Islet of Langerhans (tissue), 1 donor: ENCODE results near the gene ATG16L2.
"Not testable (repeated sequence)": the region's sequence is repeated elsewhere in the genome, so short reads cannot be mapped to it uniquely, and the experiment has no call there.

Experiments
- FAIRE-seq: peaks from one replicate; lab custom pipeline; 2011; peaks lifted over from hg19 to GRCh38; lab: Jason Lieb, UNC

The ATG16L2 gene

DNA sequence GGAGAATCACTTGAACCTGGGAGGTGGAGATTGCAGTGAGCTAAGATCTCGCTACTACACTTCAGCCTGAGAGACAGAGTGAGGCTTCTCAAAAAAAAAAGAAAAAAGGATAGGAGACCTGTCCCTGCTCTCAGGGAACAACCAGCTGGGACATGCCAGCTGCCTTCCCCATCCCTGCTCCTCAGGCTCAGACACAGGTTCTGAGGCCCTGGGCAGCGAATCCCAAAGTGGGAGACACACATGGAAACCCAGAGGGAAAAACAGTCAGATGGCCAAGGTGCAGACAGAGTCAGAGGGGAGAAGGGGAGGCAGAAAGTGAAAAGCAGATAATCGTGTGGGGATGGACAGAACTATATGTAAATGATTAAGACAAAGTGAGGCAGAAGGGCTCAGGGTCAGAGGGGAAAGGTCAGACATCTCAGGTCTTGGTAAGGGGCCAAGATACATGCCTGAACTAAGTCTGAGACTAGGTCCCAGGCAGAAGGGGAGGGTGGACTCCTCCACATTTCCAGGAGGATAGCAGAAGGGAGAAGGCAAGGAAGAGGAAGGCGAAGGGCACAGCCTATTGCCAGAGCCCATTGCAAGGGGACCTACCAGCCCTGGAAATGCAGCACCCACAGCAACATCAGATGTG is 34.6 kb upstream of the ATG16L2 start:
- no peak for FAIRE-seq

DNA sequence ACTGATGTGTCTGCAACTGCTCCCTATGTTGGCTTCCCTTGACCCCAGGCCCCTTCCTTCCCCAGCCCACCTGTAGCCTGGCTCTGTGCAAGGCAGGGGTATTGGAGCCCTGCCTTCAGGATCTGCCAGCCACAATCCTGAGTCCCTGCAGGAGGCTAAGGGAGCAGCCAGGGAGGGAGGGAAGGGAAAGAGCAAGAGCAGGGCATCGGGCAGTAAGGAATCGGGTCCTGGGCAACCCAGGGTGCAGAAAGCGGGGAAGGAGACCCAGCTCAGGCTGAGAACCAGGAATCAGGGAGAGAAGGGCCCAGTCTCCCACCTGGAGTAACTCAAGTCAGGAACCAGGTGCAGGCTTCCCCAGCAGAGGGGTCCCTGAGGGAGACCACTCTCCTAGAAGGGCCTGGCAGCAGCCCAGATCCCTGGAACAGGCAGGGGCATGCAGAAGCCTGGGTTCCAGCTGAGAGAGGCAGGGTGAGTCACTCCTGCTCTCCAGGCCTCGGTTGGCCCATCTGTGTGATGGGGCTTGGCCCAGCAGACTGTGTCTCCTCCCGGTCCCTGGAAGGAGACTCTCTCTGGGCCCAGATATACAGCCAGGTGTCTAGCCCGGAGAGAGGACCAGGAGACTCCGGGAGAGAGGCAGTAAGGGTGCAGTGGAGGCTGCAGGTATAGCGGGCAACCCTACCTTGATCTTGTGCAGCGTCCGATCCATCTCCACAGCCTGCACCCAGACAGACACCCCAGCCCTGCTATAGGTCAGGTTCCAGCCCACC is 33.7 kb upstream of the ATG16L2 start:
- FAIRE-seq, result no peak

- FAIRE-seq, result no peak
These were observed 33.2 kb upstream of the ATG16L2 start for GRCh38 chr11:72781063-72781312.

- FAIRE-seq, result no peak
These were observed 32.7 kb upstream of the ATG16L2 start for GRCh38 chr11:72781313-72782080.

GRCh38 chr11:72782081-72782920 is 31.9 kb upstream of the ATG16L2 start:
- no peak for FAIRE-seq

DNA sequence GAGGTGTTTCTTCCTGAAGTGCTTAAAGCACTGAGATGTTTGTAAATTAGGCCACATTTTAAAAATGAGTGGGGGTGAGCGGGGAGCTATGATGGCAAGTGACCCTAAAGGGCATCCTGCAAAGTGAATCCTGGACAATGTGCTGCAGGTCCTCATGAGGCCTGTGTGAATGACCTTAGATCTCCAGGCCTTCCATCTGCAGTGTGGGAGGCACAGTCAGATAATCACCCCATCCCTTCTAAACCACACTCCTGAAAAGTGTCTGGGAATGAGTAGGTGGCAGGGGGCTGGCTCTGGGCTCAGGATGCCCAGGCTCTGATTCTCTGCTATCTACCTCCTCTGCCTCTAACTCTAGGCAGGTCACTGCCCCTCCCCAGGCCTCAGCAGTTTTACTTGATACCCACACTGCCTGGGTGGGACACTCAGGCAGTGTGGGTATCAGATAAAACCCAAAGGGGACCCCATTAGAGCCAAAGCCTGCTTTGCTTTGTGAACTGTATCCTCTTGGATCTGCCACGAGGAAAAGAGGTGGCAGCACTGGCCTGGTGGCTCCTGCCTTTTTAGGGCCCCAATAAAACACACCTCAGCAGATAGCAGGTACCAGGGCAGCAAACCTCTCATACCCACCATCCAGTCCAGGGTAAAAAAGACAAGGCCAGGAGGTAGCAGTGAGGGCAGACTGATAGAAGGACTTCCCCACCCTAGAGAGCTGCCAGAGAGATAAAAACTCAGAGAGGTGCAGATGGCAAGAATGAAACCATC is 30.9 kb upstream of the ATG16L2 start:
- FAIRE-seq, result no peak

- FAIRE-seq, result no peak
These were observed 29.5 kb upstream of the ATG16L2 start for GRCh38 chr11:72784662-72785061.

GRCh38 chr11:72786305-72787215 is 27.7 kb upstream of the ATG16L2 start:
- no peak for FAIRE-seq

- no peak for FAIRE-seq
These were observed 26.8 kb upstream of the ATG16L2 start for GRCh38 chr11:72787216-72788104.

- FAIRE-seq, result no peak
These were observed 26.0 kb upstream of the ATG16L2 start for GRCh38 chr11:72788241-72788640.

DNA sequence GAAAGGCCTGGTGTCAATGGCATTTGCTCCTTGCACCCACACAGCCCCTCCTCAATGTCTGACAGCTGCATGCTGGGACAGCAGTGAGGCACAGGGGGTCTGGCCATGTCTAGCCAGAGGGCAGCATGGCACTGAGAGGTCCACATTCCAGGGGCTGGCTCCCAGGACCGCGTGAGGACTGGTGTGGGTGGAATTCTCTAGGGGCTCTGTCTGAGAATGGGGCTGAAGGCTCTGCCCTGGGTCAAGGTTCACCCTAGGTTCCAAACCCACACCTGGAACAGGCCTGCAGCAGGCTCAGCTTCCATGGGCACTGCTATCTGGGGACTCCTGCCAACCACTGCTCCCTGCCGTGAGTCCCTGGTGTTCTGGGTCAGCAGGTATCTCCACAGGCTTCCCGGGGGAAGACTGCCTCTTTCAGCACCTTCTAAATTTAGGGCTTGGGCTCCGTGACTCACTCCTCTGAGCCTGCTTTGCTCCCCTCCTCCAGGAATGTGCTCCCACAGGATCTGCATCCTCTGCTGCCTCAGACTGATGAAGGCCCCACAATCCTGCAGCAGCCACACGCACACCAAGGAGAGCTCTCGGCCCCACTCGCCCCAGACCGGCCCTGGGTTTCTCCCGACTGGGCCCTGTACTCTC is 24.6 kb upstream of the ATG16L2 start:
- FAIRE-seq, result no peak

DNA sequence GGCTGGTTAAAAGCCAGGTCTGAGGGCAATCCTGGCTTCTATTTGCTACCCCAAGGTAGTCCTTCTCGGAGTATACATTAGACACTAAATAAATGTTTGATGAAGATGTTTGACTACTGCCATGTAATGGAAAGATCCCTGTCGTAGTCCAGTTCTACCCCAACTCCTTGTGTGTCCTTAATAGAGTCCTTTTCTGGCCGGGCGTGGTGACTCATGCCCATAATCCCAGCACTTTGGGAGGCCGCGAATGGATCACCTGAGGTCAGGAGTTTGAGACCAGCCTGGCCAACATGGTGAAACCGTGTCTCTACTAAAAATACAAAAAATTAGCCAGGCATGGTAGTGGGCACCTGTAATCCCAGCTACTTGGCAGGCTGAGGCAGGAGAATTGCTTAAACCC is 23.0 kb upstream of the ATG16L2 start:
- not testable (repeated sequence) for FAIRE-seq

DNA sequence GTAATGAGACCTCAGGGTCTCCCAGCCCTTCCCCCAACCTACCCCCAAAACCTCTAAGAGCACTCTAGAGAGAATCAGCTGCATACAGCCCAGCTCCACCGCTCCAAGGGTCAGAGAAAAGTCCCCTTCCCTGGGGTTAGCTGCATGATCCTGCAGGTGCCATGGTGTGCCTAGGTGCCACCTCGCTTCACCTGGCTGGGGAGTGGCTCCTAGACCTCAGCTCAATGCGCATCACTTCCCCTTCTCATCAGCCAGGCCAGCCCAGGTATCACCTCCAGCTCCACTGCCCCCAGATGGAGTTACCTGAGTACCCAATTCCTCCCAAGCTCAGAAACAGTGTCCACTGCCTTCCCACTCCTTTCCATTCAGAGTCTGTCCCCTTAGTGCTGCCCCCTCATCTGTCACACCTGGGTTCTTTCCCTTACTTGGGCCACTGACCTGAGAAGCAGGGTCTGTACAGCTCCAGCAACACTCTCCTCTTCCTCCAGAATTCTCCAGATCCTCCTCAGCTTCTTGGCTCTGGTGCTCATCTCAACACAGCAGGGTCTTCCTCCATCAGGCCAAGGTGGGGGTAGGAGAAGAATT is 21.7 kb upstream of the ATG16L2 start:
- FAIRE-seq, result no peak

GRCh38 chr11:72793076-72793424 is 21.2 kb upstream of the ATG16L2 start:
- no peak for FAIRE-seq

- peak; percentile 89 for FAIRE-seq
These were observed 20.5 kb upstream of the ATG16L2 start, which contains the start of gene STARD10 for GRCh38 chr11:72793425-72794367. Gene STARD10 (minus strand): TSS chr11:72794047. CDS start chr11:72781181, 12,866 bp downstream.

GRCh38 chr11:72798361-72798760 is 15.8 kb upstream of the ATG16L2 start:
- no peak for FAIRE-seq

- no peak for FAIRE-seq
These were observed 14.8 kb upstream of the ATG16L2 start for GRCh38 chr11:72799441-72799840.

DNA sequence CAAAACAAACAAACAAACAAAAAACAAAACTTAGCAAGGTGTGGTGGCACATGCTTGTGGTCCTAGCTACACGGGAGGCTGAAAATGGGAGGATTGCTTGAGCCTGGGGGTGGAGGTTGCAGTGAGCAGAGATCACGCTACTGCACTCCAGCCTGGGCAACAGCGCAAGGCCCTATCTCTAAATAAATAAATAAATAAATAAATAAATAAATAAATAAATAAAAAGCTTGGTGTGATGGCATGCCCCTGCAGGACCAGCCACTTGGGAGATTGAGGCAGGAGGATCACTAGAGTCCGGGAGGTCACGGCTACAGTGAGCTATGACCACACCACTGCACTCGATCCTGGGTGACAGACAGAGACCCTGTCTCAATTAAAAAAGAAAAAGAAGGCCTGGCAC is 11.4 kb upstream of the ATG16L2 start:
- no peak for FAIRE-seq
